ENCODE measurements around the gene RAE1.

RAE1 gene

GRCh38 chr20:57388953-57389694, 38.1 kb downstream of the RAE1 start:
- peak overlapping the region; percentile 73 for H3K9ac ChIP-seq (ENCODE audit: low read length)
- peak overlapping the region; percentile 62 for H3K4me3 ChIP-seq (ENCODE audit: low read length)
- peak; percentile 81 for DNase-seq
- peaks cover 1% of the 10 kb centered on the region; the same call in 1 of the 2 replicates for H3K36me3 ChIP-seq (replicated peaks; ENCODE audit: insufficient read depth, low read length)
- H3F3A ChIP-seq (ENCODE audit: insufficient read depth, low read length) = peaks cover 42% of the 10 kb centered on the region
- peak overlapping the region; percentile 99 for H3K4me2 ChIP-seq (ENCODE audit: low read depth, low read length)
- peak overlapping the region; percentile 37 for H2AFZ ChIP-seq (ENCODE audit: low read length)
- H3K9me3 ChIP-seq (replicated peaks; ENCODE audit: insufficient read depth, low read length) = no peaks in the 10 kb centered on the region
- no peaks in the 10 kb centered on the region for H3K27me3 ChIP-seq (replicated peaks; ENCODE audit: insufficient read depth, low read length)
- H3K27ac ChIP-seq (ENCODE audit: low read length) = peak overlapping the region; percentile 60; the same call in 1 of the 2 replicates
- no peaks in the 10 kb centered on the region for H3K9me2 ChIP-seq (replicated peaks; ENCODE audit: insufficient read depth, low read length)
- peaks cover 2% of the 10 kb centered on the region; the same call in 1 of the 2 replicates for H4K20me1 ChIP-seq (ENCODE audit: insufficient read depth, low read length)
- TF ChIP-seq CTCF (IDR thresholded peaks at IDR 0.05; ENCODE audit: low read length) = peak; percentile 34
- no peak for TF ChIP-seq EZH2phosphoT487 (IDR thresholded peaks at IDR 0.05; ENCODE audit: low read length)
- no peak for TF ChIP-seq EZH2 (optimal IDR thresholded peaks at IDR 0.05; ENCODE audit: low read depth, low read length)
- peaks cover 35% of the 10 kb centered on the region for H3K4me1 ChIP-seq (ENCODE audit: low read length)
- peaks cover 58% of the 10 kb centered on the region for H3K79me2 ChIP-seq (ENCODE audit: low read length)

GRCh38 chr20:57389695-57390603, 38.9 kb downstream of the RAE1 start:
- Histone ChIP-seq H3K9ac (ENCODE audit: low read length) (peak overlapping the region; percentile 73), H3K27me3 (replicated peaks; ENCODE audit: insufficient read depth, low read length) (no peaks in the 10 kb centered on the region), H3K36me3 (replicated peaks; ENCODE audit: insufficient read depth, low read length) (peaks cover 8% of the 10 kb centered on the region; the same call in 1 of the 2 replicates), H2AFZ (ENCODE audit: low read length) (peak overlapping the region; percentile 37), H3F3A (ENCODE audit: insufficient read depth, low read length) (peaks cover 42% of the 10 kb centered on the region), H3K27ac (ENCODE audit: low read length) (peak overlapping the region; percentile 60; the same call in 1 of the 2 replicates), H3K4me2 (ENCODE audit: low read depth, low read length) (peak overlapping the region; percentile 99), H3K79me2 (ENCODE audit: low read length) (peaks cover 65% of the 10 kb centered on the region), H3K9me2 (replicated peaks; ENCODE audit: insufficient read depth, low read length) (no peaks in the 10 kb centered on the region), H4K20me1 (ENCODE audit: insufficient read depth, low read length) (peaks cover 8% of the 10 kb centered on the region; the same call in 1 of the 2 replicates), H3K9me3 (replicated peaks; ENCODE audit: insufficient read depth, low read length) (no peaks in the 10 kb centered on the region), H3K4me3 (ENCODE audit: low read length) (peak overlapping the region; percentile 62), H3K4me1 (ENCODE audit: low read length) (peaks cover 35% of the 10 kb centered on the region)
- DNase-seq = no peak
- TF ChIP-seq EZH2phosphoT487 (IDR thresholded peaks at IDR 0.05; ENCODE audit: low read length) = no peak
- TF ChIP-seq EZH2 (optimal IDR thresholded peaks at IDR 0.05; ENCODE audit: low read depth, low read length) = no peak
- TF ChIP-seq CTCF (IDR thresholded peaks at IDR 0.05; ENCODE audit: low read length) = no peak

- H2AFZ ChIP-seq (ENCODE audit: low read length) = peak within 1 kb of the TSS; percentile 52
- H3K36me3 ChIP-seq (replicated peaks; ENCODE audit: insufficient read depth, low read length) = peaks cover 10% of the 10 kb centered on the region; the same call in 1 of the 2 replicates
- peak within 1 kb of the TSS; percentile 100 for H3K9ac ChIP-seq (ENCODE audit: low read length)
- H3K4me1 ChIP-seq (ENCODE audit: low read length) = peaks cover 40% of the 10 kb centered on the region
- DNase-seq = peak; percentile 80
- H3K4me3 ChIP-seq (ENCODE audit: low read length) = peak within 1 kb of the TSS; percentile 99
- no peak for TF ChIP-seq EZH2 (optimal IDR thresholded peaks at IDR 0.05; ENCODE audit: low read depth, low read length)
- no peak for TF ChIP-seq CTCF (IDR thresholded peaks at IDR 0.05; ENCODE audit: low read length)
- TF ChIP-seq EZH2phosphoT487 (IDR thresholded peaks at IDR 0.05; ENCODE audit: low read length) = no peak
- peak within 1 kb of the TSS; percentile 99 for H3K4me2 ChIP-seq (ENCODE audit: low read depth, low read length)
- H3F3A ChIP-seq (ENCODE audit: insufficient read depth, low read length) = peaks cover 51% of the 10 kb centered on the region
- no peaks in the 10 kb centered on the region for H3K9me2 ChIP-seq (replicated peaks; ENCODE audit: insufficient read depth, low read length)
- H3K79me2 ChIP-seq (ENCODE audit: low read length) = peaks cover 69% of the 10 kb centered on the region
- no peaks in the 10 kb centered on the region for H3K9me3 ChIP-seq (replicated peaks; ENCODE audit: insufficient read depth, low read length)
- H4K20me1 ChIP-seq (ENCODE audit: insufficient read depth, low read length) = peaks cover 17% of the 10 kb centered on the region; the same call in 1 of the 2 replicates
- no peaks in the 10 kb centered on the region for H3K27me3 ChIP-seq (replicated peaks; ENCODE audit: insufficient read depth, low read length)
- H3K27ac ChIP-seq (ENCODE audit: low read length) = peak within 1 kb of the TSS; percentile 100
Measured at GRCh38 chr20:57390604-57391438, 39.8 kb downstream of the RAE1 start, which contains the start of gene RBM38. TSS of gene RBM38 (plus strand) at chr20:57391396. CDS start at chr20:57391582, 186 bp downstream.

Measured in MM.1S (cell line).